Natural killer cell (primary cell): ENCODE data around the gene ACVR2B. TPM values are rescaled to one million over a fixed set of nuclear protein-coding genes. Genes with fewer than 3 reads are reported as not detected.

ENCODE experiments used
- ATAC-seq, 3 donors: fragments of 150-1000 bp in 2 of 3; fragments of 200-7000 bp in 1 of 3; cut with Tn5 transposase; 1 replicate in 1 of 3; 2 replicates in 2 of 3; pipeline ENCODE4 v1.10.0; 2021; ENCODE audit warnings: mild to moderate bottlenecking in 2 of 3, moderate library complexity in 2 of 3
- DNase-seq, 2 donors: peaks; one replicate each; pipeline versions ENCODE4 v3.0.0 to v3.0.0-alpha.2; 2013 to 2021; ENCODE audit warnings: mixed read lengths in 1 of 2
- H3K27ac ChIP-seq: one replicate; pipeline ENCODE4 v1.5.1; 2013; ENCODE audit warnings: mild to moderate bottlenecking, low read length
- H3K27me3 ChIP-seq: one replicate; pipeline ENCODE4 v1.6.1; 2013; ENCODE audit warnings: low read length; ENCODE audit not compliant: control insufficient read depth, insufficient read depth
- H3K36me3 ChIP-seq: one replicate; pipeline ENCODE4 v1.6.1; 2013; ENCODE audit warnings: low read length; ENCODE audit not compliant: control insufficient read depth, insufficient read depth
- H3K4me1 ChIP-seq: one replicate; pipeline ENCODE4 v1.6.1; 2013; ENCODE audit warnings: low read length; ENCODE audit not compliant: control insufficient read depth, insufficient read depth
- H3K4me3 ChIP-seq: one replicate; pipeline ENCODE4 v1.5.1; 2013; ENCODE audit warnings: low read length
- H3K9me3 ChIP-seq: one replicate; pipeline ENCODE4 v1.6.1; 2013; ENCODE audit warnings: low read length; ENCODE audit not compliant: control insufficient read depth, insufficient read depth
- H3K27ac Mint-ChIP-seq, 2 donors: one replicate each; pipeline ENCODE4 v1.8.0; 2022; ENCODE audit warnings: mild to moderate bottlenecking in 2 of 2, mixed read lengths in 2 of 2, moderate library complexity in 1 of 2
- H3K27me3 Mint-ChIP-seq, 2 donors: one replicate each; pipeline ENCODE4 v1.8.0; 2022; ENCODE audit warnings: low read depth in 2 of 2, mixed read lengths in 2 of 2
- H3K36me3 Mint-ChIP-seq: one replicate; pipeline ENCODE4 v1.8.0; 2022; ENCODE audit warnings: mixed read lengths
- H3K4me1 Mint-ChIP-seq, 2 donors: one replicate each; pipeline ENCODE4 v1.8.0; 2022; ENCODE audit warnings: mixed read lengths in 2 of 2
- H3K4me3 Mint-ChIP-seq: one replicate; pipeline ENCODE4 v1.8.0; 2022; ENCODE audit warnings: mild to moderate bottlenecking, moderate library complexity, mixed read lengths
- H3K9me3 Mint-ChIP-seq, 2 donors: one replicate each; pipeline ENCODE4 v1.8.0; 2022; ENCODE audit warnings: mixed read lengths in 2 of 2
- CTCF ChIP-seq: fragments of 200-600 bp; IDR thresholded peaks from one replicate; pipeline ENCODE4 v1.8.0; 2022; ENCODE audit warnings: antibody characterized with exemption
- WGBS: methylation state at CpG from one replicate; pipeline ENCODE4 v1.1.7; 2013; ENCODE audit warnings: missing lambda C conversion rate; ENCODE audit not compliant: insufficient coverage; 5-methylcytosine and 5-hydroxymethylcytosine counted together
- intact Hi-C: fragments of 100-400 bp; cut with micrococcal nuclease; formaldehyde crosslinking; loops from one replicate; pipeline ENCODE4 v1.14.2; 2022
- total RNA-seq, 4 donors: library from RNA; stranded (reverse); fragments of 120-200 nt in 1 of 4; gene quantifications; one replicate each; pipeline versions ENCODE4 v1.2.3 to v1.2.4, GENCODE V29; 2013 to 2022

Gene ACVR2B
- total RNA-seq, 3 donors from 2014 or later (not counting 1 experiment from before 2014, with no cell fraction given) = 1.6 to 3.1 (median 2.7) TPM

- Histone ChIP-seq H3K27me3 (no peaks in the 10 kb centered on the region), H3K27ac (no peak overlapping the region), H3K4me1 (no peaks in the 10 kb centered on the region), H3K4me3 (no peak overlapping the region), H3K9me3 (no peaks in the 10 kb centered on the region), H3K36me3 (no peaks in the 10 kb centered on the region)
- DNase-seq = no peak
- peaks cover 2 to 13% of the 10 kb centered on the region in 2 donors for H3K9me3 Mint-ChIP-seq
- ATAC-seq = no peak
- 87% methylated on average over 1 of the region's 1 CpG for WGBS
- H3K27ac Mint-ChIP-seq = no peak overlapping the region
- peaks cover 15% of the 10 kb centered on the region for H3K36me3 Mint-ChIP-seq
- no peak overlapping the region for H3K4me3 Mint-ChIP-seq
- intact Hi-C loops = no loop called here
- H3K4me1 Mint-ChIP-seq = peaks cover 8 to 10% of the 10 kb centered on the region in 2 donors
- no peaks in the 10 kb centered on the region for H3K27me3 Mint-ChIP-seq
- no peak for TF ChIP-seq CTCF
Measured at GRCh38 chr3:38469852-38470251, 16.2 kb downstream of the ACVR2B start.

GRCh38 chr3:38471260-38471857 lies 17.7 kb downstream of the ACVR2B start:
- H3K4me1 ChIP-seq = no peaks in the 10 kb centered on the region
- ATAC-seq (no peak), DNase-seq (no peak)
- no peaks in the 10 kb centered on the region for H3K9me3 ChIP-seq
- WGBS = 89% methylated on average over 3 of the region's 3 CpGs
- peaks cover 2 to 13% of the 10 kb centered on the region in 2 donors for H3K9me3 Mint-ChIP-seq
- peaks cover 8 to 10% of the 10 kb centered on the region in 2 donors for H3K4me1 Mint-ChIP-seq
- H3K4me3 Mint-ChIP-seq = no peak overlapping the region
- H3K27me3 Mint-ChIP-seq = no peaks in the 10 kb centered on the region
- no peaks in the 10 kb centered on the region for H3K36me3 ChIP-seq
- no peaks in the 10 kb centered on the region for H3K27me3 ChIP-seq
- H3K27ac ChIP-seq = no peak overlapping the region
- peaks cover 15% of the 10 kb centered on the region for H3K36me3 Mint-ChIP-seq
- H3K4me3 ChIP-seq = no peak overlapping the region
- no peak for TF ChIP-seq CTCF
- no peak overlapping the region for H3K27ac Mint-ChIP-seq
- intact Hi-C loops = no loop called here

GRCh38 chr3:38472342-38472741 lies 18.7 kb downstream of the ACVR2B start:
- Mint-ChIP-seq H3K27me3 (no peaks in the 10 kb centered on the region), H3K4me1 (peaks cover 8 to 10% of the 10 kb centered on the region in 2 donors), H3K36me3 (peaks cover 15% of the 10 kb centered on the region), H3K4me3 (no peak overlapping the region), H3K27ac (no peak overlapping the region), H3K9me3 (peaks cover 2 to 13% of the 10 kb centered on the region in 2 donors)
- Histone ChIP-seq H3K36me3 (no peaks in the 10 kb centered on the region), H3K27ac (no peak overlapping the region), H3K27me3 (no peaks in the 10 kb centered on the region), H3K9me3 (no peaks in the 10 kb centered on the region), H3K4me3 (no peak overlapping the region), H3K4me1 (no peaks in the 10 kb centered on the region)
- DNase-seq (no peak), ATAC-seq (no peak)
- intact Hi-C loops = no loop called here
- TF ChIP-seq CTCF = no peak
- 90% methylated on average over 1 of the region's 1 CpG for WGBS

GRCh38 chr3:38473229-38473628 lies 19.5 kb downstream of the ACVR2B start:
- intact Hi-C loops = no loop called here
- no peaks in the 10 kb centered on the region for H3K9me3 ChIP-seq
- no peak overlapping the region for H3K27ac ChIP-seq
- no peak overlapping the region for H3K27ac Mint-ChIP-seq
- H3K36me3 Mint-ChIP-seq = peaks cover 15% of the 10 kb centered on the region
- H3K27me3 ChIP-seq = no peaks in the 10 kb centered on the region
- H3K4me1 ChIP-seq = no peaks in the 10 kb centered on the region
- no peaks in the 10 kb centered on the region for H3K27me3 Mint-ChIP-seq
- H3K9me3 Mint-ChIP-seq = peaks cover 2 to 13% of the 10 kb centered on the region in 2 donors
- ATAC-seq = no peak
- TF ChIP-seq CTCF = no peak
- no peak for DNase-seq
- WGBS = 93% methylated on average over 2 of the region's 2 CpGs
- no peak overlapping the region for H3K4me3 Mint-ChIP-seq
- no peak overlapping the region for H3K4me3 ChIP-seq
- peaks cover 8 to 10% of the 10 kb centered on the region in 2 donors for H3K4me1 Mint-ChIP-seq
- no peaks in the 10 kb centered on the region for H3K36me3 ChIP-seq
